Measurements from ENCODE around the gene EEF2. TPM values are rescaled to one million over a fixed set of nuclear protein-coding genes. Genes with fewer than 3 reads are reported as not detected.

Gene EEF2
- polyA plus RNA-seq, 1 donor from 2014 or later = 716 TPM

DNA sequence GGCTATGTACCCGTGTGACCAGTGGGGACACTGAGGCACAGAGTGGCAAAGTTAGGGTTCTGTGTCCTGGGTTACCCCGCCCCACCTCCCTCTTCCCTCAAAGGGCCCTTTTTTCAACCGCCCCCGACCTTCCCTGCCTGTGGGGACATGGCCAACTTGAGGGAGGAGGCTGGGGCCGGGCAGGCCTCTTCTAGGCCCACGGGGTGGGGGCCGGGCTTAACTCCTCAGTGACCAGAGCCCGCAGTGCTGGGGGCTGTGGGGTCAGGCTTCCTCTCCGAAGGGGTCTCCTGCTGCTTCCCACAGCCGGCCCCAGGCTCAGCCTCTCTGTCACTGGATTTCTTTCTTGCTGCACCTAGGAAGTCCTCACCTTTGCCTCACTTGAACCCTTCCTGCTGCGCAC, 46.2 kb upstream of the EEF2 start:
- Histone ChIP-seq H3K9ac (ENCODE audit: low read length) (no peak overlapping the region), H3K9me3 (ENCODE audit: low read length) (no peaks in the 10 kb centered on the region), H4K20me1 (ENCODE audit: insufficient read depth) (no peaks in the 10 kb centered on the region), H3K79me2 (replicated peaks; ENCODE audit: insufficient read depth, low read length) (no peaks in the 10 kb centered on the region), H3K27me3 (ENCODE audit: insufficient read depth, low read depth, low read length) (no peaks in the 10 kb centered on the region), H2AFZ (ENCODE audit: low read depth, low read length) (no peak overlapping the region), H3K36me3 (ENCODE audit: insufficient read depth, low read length) (no peaks in the 10 kb centered on the region), H3K4me3 (ENCODE audit: low read length) (no peak overlapping the region), H3K27ac (ENCODE audit: low read length) (no peak overlapping the region), H3K4me2 (ENCODE audit: low read length) (no peak overlapping the region), H3F3A (ENCODE audit: insufficient read depth, low read length, poor library complexity, severe bottlenecking) (no peaks in the 10 kb centered on the region), H3K9me2 (ENCODE audit: insufficient read depth, low read length) (no peaks in the 10 kb centered on the region)
- TF ChIP-seq, protein P1, sequence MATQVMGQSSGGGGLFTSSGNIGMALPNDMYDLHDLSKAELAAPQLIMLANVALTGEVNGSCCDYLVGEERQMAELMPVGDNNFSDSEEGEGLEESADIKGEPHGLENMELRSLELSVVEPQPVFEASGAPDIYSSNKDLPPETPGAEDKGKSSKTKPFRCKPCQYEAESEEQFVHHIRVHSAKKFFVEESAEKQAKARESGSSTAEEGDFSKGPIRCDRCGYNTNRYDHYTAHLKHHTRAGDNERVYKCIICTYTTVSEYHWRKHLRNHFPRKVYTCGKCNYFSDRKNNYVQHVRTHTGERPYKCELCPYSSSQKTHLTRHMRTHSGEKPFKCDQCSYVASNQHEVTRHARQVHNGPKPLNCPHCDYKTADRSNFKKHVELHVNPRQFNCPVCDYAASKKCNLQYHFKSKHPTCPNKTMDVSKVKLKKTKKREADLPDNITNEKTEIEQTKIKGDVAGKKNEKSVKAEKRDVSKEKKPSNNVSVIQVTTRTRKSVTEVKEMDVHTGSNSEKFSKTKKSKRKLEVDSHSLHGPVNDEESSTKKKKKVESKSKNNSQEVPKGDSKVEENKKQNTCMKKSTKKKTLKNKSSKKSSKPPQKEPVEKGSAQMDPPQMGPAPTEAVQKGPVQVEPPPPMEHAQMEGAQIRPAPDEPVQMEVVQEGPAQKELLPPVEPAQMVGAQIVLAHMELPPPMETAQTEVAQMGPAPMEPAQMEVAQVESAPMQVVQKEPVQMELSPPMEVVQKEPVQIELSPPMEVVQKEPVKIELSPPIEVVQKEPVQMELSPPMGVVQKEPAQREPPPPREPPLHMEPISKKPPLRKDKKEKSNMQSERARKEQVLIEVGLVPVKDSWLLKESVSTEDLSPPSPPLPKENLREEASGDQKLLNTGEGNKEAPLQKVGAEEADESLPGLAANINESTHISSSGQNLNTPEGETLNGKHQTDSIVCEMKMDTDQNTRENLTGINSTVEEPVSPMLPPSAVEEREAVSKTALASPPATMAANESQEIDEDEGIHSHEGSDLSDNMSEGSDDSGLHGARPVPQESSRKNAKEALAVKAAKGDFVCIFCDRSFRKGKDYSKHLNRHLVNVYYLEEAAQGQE (IDR thresholded peaks at IDR 0.05; ENCODE audit: borderline replicate concordance) = no peak
- no peak for TF ChIP-seq EZH2 (IDR thresholded peaks at IDR 0.05; ENCODE audit: borderline replicate concordance, insufficient read depth, low read length, poor library complexity, severe bottlenecking)
- TF ChIP-seq, protein P2, sequence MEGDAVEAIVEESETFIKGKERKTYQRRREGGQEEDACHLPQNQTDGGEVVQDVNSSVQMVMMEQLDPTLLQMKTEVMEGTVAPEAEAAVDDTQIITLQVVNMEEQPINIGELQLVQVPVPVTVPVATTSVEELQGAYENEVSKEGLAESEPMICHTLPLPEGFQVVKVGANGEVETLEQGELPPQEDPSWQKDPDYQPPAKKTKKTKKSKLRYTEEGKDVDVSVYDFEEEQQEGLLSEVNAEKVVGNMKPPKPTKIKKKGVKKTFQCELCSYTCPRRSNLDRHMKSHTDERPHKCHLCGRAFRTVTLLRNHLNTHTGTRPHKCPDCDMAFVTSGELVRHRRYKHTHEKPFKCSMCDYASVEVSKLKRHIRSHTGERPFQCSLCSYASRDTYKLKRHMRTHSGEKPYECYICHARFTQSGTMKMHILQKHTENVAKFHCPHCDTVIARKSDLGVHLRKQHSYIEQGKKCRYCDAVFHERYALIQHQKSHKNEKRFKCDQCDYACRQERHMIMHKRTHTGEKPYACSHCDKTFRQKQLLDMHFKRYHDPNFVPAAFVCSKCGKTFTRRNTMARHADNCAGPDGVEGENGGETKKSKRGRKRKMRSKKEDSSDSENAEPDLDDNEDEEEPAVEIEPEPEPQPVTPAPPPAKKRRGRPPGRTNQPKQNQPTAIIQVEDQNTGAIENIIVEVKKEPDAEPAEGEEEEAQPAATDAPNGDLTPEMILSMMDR (IDR thresholded peaks at IDR 0.05; ENCODE audit: poor library complexity, severe bottlenecking) = no peak
- TF ChIP-seq TAF1 (IDR thresholded peaks at IDR 0.05; ENCODE audit: low read depth) = no peak
- TF ChIP-seq MXI1 (conservative IDR thresholded peaks at IDR 0.05; ENCODE audit: poor library complexity, severe bottlenecking) = no peak
- no peak for TF ChIP-seq EP300 (conservative IDR thresholded peaks at IDR 0.05; ENCODE audit: poor library complexity, severe bottlenecking)
- TF ChIP-seq POLR2AphosphoS5 (IDR thresholded peaks at IDR 0.05) = no peak
- TF ChIP-seq SMC3 (conservative IDR thresholded peaks at IDR 0.05; ENCODE audit: poor library complexity) = no peak
- no peak for TF ChIP-seq RAD21 (conservative IDR thresholded peaks at IDR 0.05)

DNA sequence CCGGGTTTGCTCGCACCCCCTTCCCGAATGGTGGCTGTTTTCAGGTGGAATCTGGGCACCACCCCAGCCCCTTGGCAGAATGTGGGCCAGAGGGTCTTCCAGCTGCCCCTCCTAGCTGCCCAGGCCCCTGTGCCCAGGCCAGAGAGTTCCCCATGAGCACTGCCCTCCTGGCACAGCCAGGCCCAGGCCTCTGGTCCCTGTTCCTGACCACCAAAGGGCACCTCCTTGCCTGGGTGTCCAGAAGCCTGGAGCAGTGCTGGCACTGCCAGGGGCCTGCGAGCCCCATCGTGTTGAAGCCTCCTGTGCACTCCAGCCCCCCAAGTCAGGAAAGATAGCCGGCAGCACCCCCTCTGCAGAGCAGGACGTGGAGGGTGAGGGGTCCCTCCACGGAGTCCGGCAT, 45.7 kb upstream of the EEF2 start:
- Histone ChIP-seq H3K9ac (ENCODE audit: low read length) (no peak overlapping the region), H3K36me3 (ENCODE audit: insufficient read depth, low read length) (no peaks in the 10 kb centered on the region), H3K4me2 (ENCODE audit: low read length) (no peak overlapping the region), H3K9me3 (ENCODE audit: low read length) (no peaks in the 10 kb centered on the region), H3K79me2 (replicated peaks; ENCODE audit: insufficient read depth, low read length) (no peaks in the 10 kb centered on the region), H3K27me3 (ENCODE audit: insufficient read depth, low read depth, low read length) (no peaks in the 10 kb centered on the region), H3K27ac (ENCODE audit: low read length) (no peak overlapping the region), H3K4me3 (ENCODE audit: low read length) (no peak overlapping the region), H2AFZ (ENCODE audit: low read depth, low read length) (no peak overlapping the region), H3F3A (ENCODE audit: insufficient read depth, low read length, poor library complexity, severe bottlenecking) (no peaks in the 10 kb centered on the region), H3K9me2 (ENCODE audit: insufficient read depth, low read length) (no peaks in the 10 kb centered on the region), H4K20me1 (ENCODE audit: insufficient read depth) (no peaks in the 10 kb centered on the region)
- no peak for TF ChIP-seq EP300 (conservative IDR thresholded peaks at IDR 0.05; ENCODE audit: poor library complexity, severe bottlenecking)
- TF ChIP-seq POLR2AphosphoS5 (IDR thresholded peaks at IDR 0.05) = no peak
- TF ChIP-seq, protein P1 (IDR thresholded peaks at IDR 0.05; ENCODE audit: borderline replicate concordance) = no peak
- TF ChIP-seq MXI1 (conservative IDR thresholded peaks at IDR 0.05; ENCODE audit: poor library complexity, severe bottlenecking) = no peak
- TF ChIP-seq, protein P2 (IDR thresholded peaks at IDR 0.05; ENCODE audit: poor library complexity, severe bottlenecking) = no peak
- no peak for TF ChIP-seq TAF1 (IDR thresholded peaks at IDR 0.05; ENCODE audit: low read depth)
- TF ChIP-seq EZH2 (IDR thresholded peaks at IDR 0.05; ENCODE audit: borderline replicate concordance, insufficient read depth, low read length, poor library complexity, severe bottlenecking) = no peak
- no peak for TF ChIP-seq SMC3 (conservative IDR thresholded peaks at IDR 0.05; ENCODE audit: poor library complexity)
- no peak for TF ChIP-seq RAD21 (conservative IDR thresholded peaks at IDR 0.05)

All from neural cell (in vitro differentiated cells).